Fibroblast of upper back skin (primary cell): ENCODE data around the gene ALG14.
"Not testable (repeated sequence)": the region's sequence is repeated elsewhere in the genome, so short reads cannot be mapped to it uniquely, and the experiment has no call there.

Experiments
- DNase-seq: peaks from one replicate; pipeline ENCODE4 v3.0.0-alpha.2; 2013

ALG14 gene

GRCh38 chr1:95072532-95073419 lies at the start of gene ALG14:
Gene ALG14, minus strand, starts transcription at chr1:95072951. Its CDS starts 53 bp downstream, at chr1:95072898.
- DNase-seq: peak; percentile 96

- no peak for DNase-seq
Observed at GRCh38 chr1:95122151-95122697, 49.5 kb upstream of the ALG14 start.

- no peak for DNase-seq
Observed at GRCh38 chr1:95119273-95119672, 46.5 kb upstream of the ALG14 start.

GRCh38 chr1:95118710-95119109 lies 46.0 kb upstream of the ALG14 start:
- DNase-seq: no peak

GRCh38 chr1:95118067-95118499 lies 45.3 kb upstream of the ALG14 start:
- DNase-seq: no peak

GRCh38 chr1:95117207-95118066 lies 44.7 kb upstream of the ALG14 start, which contains the start of gene TLCD4:
Gene TLCD4, plus strand, starts transcription at chr1:95117355. Its CDS starts 26,547 bp downstream, at chr1:95143902.
- DNase-seq: peak; percentile 18

- peak; percentile 33 for DNase-seq
Observed at GRCh38 chr1:95116580-95117206, 43.9 kb upstream of the ALG14 start.

- DNase-seq: no peak
Observed at GRCh38 chr1:95115708-95116137, 43.0 kb upstream of the ALG14 start.

GRCh38 chr1:95113684-95114083 lies 40.9 kb upstream of the ALG14 start:
- no peak for DNase-seq

GRCh38 chr1:95111014-95111413 lies 38.3 kb upstream of the ALG14 start:
- DNase-seq: no peak

GRCh38 chr1:95108792-95109191 lies 36.0 kb upstream of the ALG14 start:
- no peak for DNase-seq

GRCh38 chr1:95098196-95098595 lies 25.4 kb upstream of the ALG14 start:
- DNase-seq: peak; percentile 31

- no peak for DNase-seq
Observed at GRCh38 chr1:95097426-95097825, 24.7 kb upstream of the ALG14 start.

GRCh38 chr1:95096218-95096841 lies 23.6 kb upstream of the ALG14 start:
- DNase-seq: peak; percentile 18

GRCh38 chr1:95095833-95096217 lies 23.1 kb upstream of the ALG14 start:
- DNase-seq: no peak

- DNase-seq: no peak
Observed at GRCh38 chr1:95094923-95095322, 22.2 kb upstream of the ALG14 start.

GRCh38 chr1:95093296-95093695 lies 20.5 kb upstream of the ALG14 start:
- no peak for DNase-seq

- peak; percentile 35 for DNase-seq
Observed at GRCh38 chr1:95092891-95093290, 20.1 kb upstream of the ALG14 start.

- DNase-seq: not testable (repeated sequence)
Observed at GRCh38 chr1:95091290-95091689, 18.5 kb upstream of the ALG14 start.

- no peak for DNase-seq
Observed at GRCh38 chr1:95089650-95090287, 17.0 kb upstream of the ALG14 start.

GRCh38 chr1:95088303-95088702 lies 15.6 kb upstream of the ALG14 start:
- DNase-seq: no peak
